ENCODE data around the gene SIRT3.
A peak's percentile ranks its signal among the peaks of the same experiment; 100 is the strongest.

Gene SIRT3

GRCh38 chr11:206002-206384 is 30.1 kb downstream of the SIRT3 start:
- Histone ChIP-seq H3K4me3 (replicated peaks; ENCODE audit: insufficient read depth, low read length) (peak overlapping the region; percentile 88), H3K27ac (replicated peaks) (peak overlapping the region; percentile 99), H3K27me3 (ENCODE audit: insufficient read depth, poor library complexity, severe bottlenecking) (no peaks in the 10 kb centered on the region)
- no peak for DNase-seq (ENCODE audit: low read depth in 1 of 2, low spot score in 1 of 2)
- no peak for TF ChIP-seq CTCF (IDR thresholded peaks at IDR 0.05; ENCODE audit: insufficient read depth, low read length)
- no peak for TF ChIP-seq SPI1 (IDR thresholded peaks at IDR 0.05; ENCODE audit: borderline replicate concordance, low read depth)
- no peak for TF ChIP-seq REST (IDR thresholded peaks at IDR 0.05; ENCODE audit: insufficient replicate concordance, low read depth)
- TF ChIP-seq GABPA (IDR thresholded peaks at IDR 0.05; ENCODE audit: low read depth), result no peak
- TF ChIP-seq POLR2AphosphoS5 (IDR thresholded peaks at IDR 0.05; ENCODE audit: low read depth), result no peak

- H3K4me3 ChIP-seq (replicated peaks; ENCODE audit: insufficient read depth, low read length), result no peak overlapping the region
- no peaks in the 10 kb centered on the region for H3K27me3 ChIP-seq (ENCODE audit: insufficient read depth, poor library complexity, severe bottlenecking)
- TF ChIP-seq CTCF (IDR thresholded peaks at IDR 0.05; ENCODE audit: insufficient read depth, low read length), result no peak
- TF ChIP-seq REST (IDR thresholded peaks at IDR 0.05; ENCODE audit: insufficient replicate concordance, low read depth), result no peak
- TF ChIP-seq SPI1 (IDR thresholded peaks at IDR 0.05; ENCODE audit: borderline replicate concordance, low read depth), result no peak
- TF ChIP-seq GABPA (IDR thresholded peaks at IDR 0.05; ENCODE audit: low read depth), result no peak
- no peak for TF ChIP-seq POLR2AphosphoS5 (IDR thresholded peaks at IDR 0.05; ENCODE audit: low read depth)
- H3K27ac ChIP-seq (replicated peaks), result no peak overlapping the region
- DNase-seq (ENCODE audit: low read depth in 1 of 2, low spot score in 1 of 2), result no peak
These were observed 30.7 kb downstream of the SIRT3 start for GRCh38 chr11:205221-206001.

- TF ChIP-seq SPI1 (IDR thresholded peaks at IDR 0.05; ENCODE audit: borderline replicate concordance, low read depth), result no peak
- no peak for TF ChIP-seq GABPA (IDR thresholded peaks at IDR 0.05; ENCODE audit: low read depth)
- TF ChIP-seq POLR2AphosphoS5 (IDR thresholded peaks at IDR 0.05; ENCODE audit: low read depth), result no peak
- no peak for TF ChIP-seq CTCF (IDR thresholded peaks at IDR 0.05; ENCODE audit: insufficient read depth, low read length)
- no peak for TF ChIP-seq REST (IDR thresholded peaks at IDR 0.05; ENCODE audit: insufficient replicate concordance, low read depth)
- no peaks in the 10 kb centered on the region for H3K27me3 ChIP-seq (ENCODE audit: insufficient read depth, poor library complexity, severe bottlenecking)
- no peak overlapping the region for H3K4me3 ChIP-seq (replicated peaks; ENCODE audit: insufficient read depth, low read length)
- no peak for DNase-seq (ENCODE audit: low read depth in 1 of 2, low spot score in 1 of 2)
- H3K27ac ChIP-seq (replicated peaks), result no peak overlapping the region
These were observed 31.5 kb downstream of the SIRT3 start for GRCh38 chr11:204587-205109.

All from HL-60 (cell line).